Subcutaneous adipose tissue (tissue), 4 donors: ENCODE measurements around the gene CBFB. TPM values are rescaled to one million over a fixed set of nuclear protein-coding genes. Genes with fewer than 3 reads are reported as not detected.

Source experiments
- CTCF ChIP-seq: fragments of 450-650 bp; IDR thresholded peaks from one replicate; pipeline ENCODE4 v1.5.1; 2016; ENCODE audit warnings: low read depth, mild to moderate bottlenecking, control low read depth, antibody characterized with exemption, moderate library complexity
- total RNA-seq, 4 donors: library from RNA; depleted of rRNA; stranded (reverse); fragments of >200 nt; gene quantifications; one replicate each; pipeline ENCODE4 v1.1.0, GENCODE V29; 2016

CBFB gene
- total RNA-seq, 4 donors from 2014 or later: 35.2 to 46.2 (median 42.4) TPM

DNA sequence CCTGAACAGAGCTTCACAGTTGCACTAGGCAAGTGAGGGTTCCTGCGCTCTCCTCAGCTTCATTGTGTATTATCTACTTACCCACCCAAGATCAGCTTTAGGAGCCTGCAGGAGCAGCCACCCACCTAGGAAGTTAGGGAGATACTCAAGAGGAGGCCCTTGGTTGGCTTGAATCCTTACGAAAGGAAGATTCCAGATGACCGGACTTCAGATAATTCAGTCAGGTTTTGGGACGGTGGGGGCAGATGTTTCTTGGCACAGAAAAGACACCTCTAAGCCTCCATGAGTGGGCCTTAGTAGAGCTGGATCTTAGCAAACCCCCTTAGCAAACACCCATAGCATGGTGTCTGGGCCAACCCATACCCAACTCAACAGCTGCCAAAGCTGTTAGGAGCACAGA, 2.4 kb upstream of the CBFB start:
- no peak for TF ChIP-seq CTCF

- TF ChIP-seq CTCF: no peak
Observed at GRCh38 chr16:67027046-67027445, 1.9 kb upstream of the CBFB start.

DNA sequence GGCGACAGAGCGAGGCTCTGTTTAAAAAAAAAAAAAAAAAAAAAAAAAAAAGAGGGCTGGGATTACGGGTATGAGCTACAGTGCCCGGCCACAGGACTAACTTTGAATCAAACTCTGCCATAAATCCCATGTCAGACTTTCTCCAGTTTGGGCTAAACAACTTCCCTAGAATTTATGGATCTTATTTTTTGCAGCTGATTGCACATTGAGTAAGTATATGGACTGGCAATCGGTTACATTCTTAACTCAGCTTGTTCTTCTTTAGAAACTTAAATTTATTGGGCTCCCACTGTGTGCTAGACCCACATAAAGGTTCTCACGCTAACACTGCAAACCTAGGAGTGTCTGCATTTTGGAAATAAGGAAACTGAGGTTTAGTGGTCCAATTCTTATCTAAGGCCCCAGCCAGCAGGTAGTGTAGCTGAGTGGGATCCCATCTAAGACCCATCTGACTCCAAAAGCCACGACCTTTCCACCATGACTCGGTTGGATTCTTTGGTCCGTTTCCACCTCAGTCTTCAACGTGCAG, 718 bp upstream of the CBFB start:
- TF ChIP-seq CTCF: no peak

GRCh38 chr16:67029254-67030096, 526 bp downstream of the CBFB start:
- no peak for TF ChIP-seq CTCF

- no peak for TF ChIP-seq CTCF
Observed at GRCh38 chr16:67030221-67030962, 1.4 kb downstream of the CBFB start.

DNA sequence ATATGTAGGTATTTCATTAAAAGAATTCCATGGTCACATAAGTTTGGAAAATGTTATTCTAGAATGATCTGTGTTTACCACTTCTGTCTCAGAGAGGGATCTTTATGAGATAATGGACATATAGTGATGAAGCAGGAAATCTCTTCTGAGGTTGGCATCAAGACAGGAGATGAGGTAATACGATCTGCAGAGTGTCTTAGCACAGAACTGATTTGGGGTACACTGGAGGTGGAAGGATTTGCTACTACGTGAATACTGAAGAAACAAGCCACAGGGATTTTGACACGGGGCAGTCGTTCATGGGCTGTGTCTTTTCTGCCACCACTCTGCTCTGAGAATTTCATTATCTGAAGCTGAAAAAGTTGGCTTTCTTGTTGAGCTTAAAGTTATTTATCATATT, 5.5 kb downstream of the CBFB start:
- no peak for TF ChIP-seq CTCF

GRCh38 chr16:67035364-67035763, 6.4 kb downstream of the CBFB start:
- no peak for TF ChIP-seq CTCF
